K562 (cell line): Measurements from ENCODE around the gene PHPT1. TPM values are rescaled to one million over a fixed set of nuclear protein-coding genes. Genes with fewer than 3 reads are reported as not detected.

Experiments used
- ATAC-seq: fragments of 200-7000 bp; cut with Tn5 transposase; 3 replicates; pipeline ENCODE4 v1.9.1; 2020; ENCODE audit warnings: moderate library complexity
- BruUV-seq: library from RNA; stranded (reverse); fragments of 400-500 nt; replicated peaks from 2 replicates; lab custom pipeline; 2021; lab: Mats Ljungman, UMichigan
- CTCF ChIA-PET: fragments of 300-600 bp; formaldehyde crosslinking; extraction: SDS; loops from one replicate; lab custom pipeline; 2021; ENCODE audit warnings: low intra/inter-chr PET ratio; lab: Yijun Ruan, JAX
- POLR2A ChIA-PET: fragments of 300-600, 350-650 bp; sonication (Branson Sonifier 250); formaldehyde crosslinking; extraction: SDS; loops from one replicate; lab custom pipeline; 2021; ENCODE audit warnings: antibody characterized with exemption, inconsistent platforms; lab: Yijun Ruan, JAX
- DNase-seq, 4 experiments: peaks; one replicate each; pipeline versions ENCODE4 v3.0.0 to v3.0.0-alpha.2; 2011 to 2018; ENCODE audit warnings: low spot score in 3 of 4, mixed read lengths in 3 of 4; ENCODE audit errors: extremely low read depth in 1 of 4
- FAIRE-seq: peaks from 2 replicates; lab custom pipeline; 2011; peaks lifted over from hg19 to GRCh38; lab: Jason Lieb, UNC
- H2AFZ ChIP-seq: 2 replicates; pipeline ENCODE4 v1.6.0; 2011; ENCODE audit warnings: low read depth, low read length, control low read depth, inconsistent platforms
- H3K27ac ChIP-seq: fragments of 200-600 bp; 3 replicates; pipeline ENCODE4 v1.8.0; 2011; ENCODE audit warnings: low read depth, mild to moderate bottlenecking, control low read depth, inconsistent platforms, low read length, moderate library complexity, mixed read lengths; ENCODE audit errors: extremely low read depth
- H3K27me3 ChIP-seq, 2 experiments: fragments of 300-600 bp in 1 of 2; 2 replicates in 1 of 2; 3 replicates in 1 of 2; pipeline versions ENCODE4 v1.6.0 to v1.8.0; 2011; ENCODE audit warnings: inconsistent platforms in 2 of 2, low read length in 2 of 2, mild to moderate bottlenecking in 1 of 2, mixed read lengths in 1 of 2, moderate library complexity in 1 of 2; ENCODE audit not compliant: control insufficient read depth in 2 of 2, insufficient read depth in 2 of 2
- H3K36me3 ChIP-seq: fragments of 300-600 bp; 3 replicates; pipeline ENCODE4 v1.8.0; 2011; ENCODE audit warnings: mild to moderate bottlenecking, low read length, inconsistent platforms; ENCODE audit not compliant: control insufficient read depth, insufficient read depth
- H3K4me1 ChIP-seq, 2 experiments: fragments of 200-600 bp in 1 of 2; replicated peaks in 1 of 2; 2 replicates in 1 of 2; 3 replicates in 1 of 2; pipeline versions ENCODE4 v1.5.1 to v1.8.0; 2011; ENCODE audit warnings: inconsistent platforms in 2 of 2, low read length in 2 of 2, mild to moderate bottlenecking in 1 of 2, mixed read lengths in 1 of 2, moderate library complexity in 1 of 2; ENCODE audit not compliant: control insufficient read depth in 2 of 2, insufficient read depth in 2 of 2
- H3K4me2 ChIP-seq: 2 replicates; pipeline ENCODE4 v1.6.1; 2011; ENCODE audit warnings: low read length, control low read depth, inconsistent platforms, mixed read lengths; ENCODE audit not compliant: insufficient read depth
- H3K4me3 ChIP-seq: fragments of 200-600 bp; sonication (generic), shearing (Covaris generic); 2 replicates; pipeline ENCODE4 v1.5.1; 2016; ENCODE audit warnings: control low read depth, inconsistent platforms
- H3K79me2 ChIP-seq: fragments of 200-600 bp; 3 replicates; pipeline ENCODE4 v1.8.0; 2011; ENCODE audit warnings: low read length, inconsistent platforms; ENCODE audit not compliant: control insufficient read depth, insufficient read depth
- H3K9ac ChIP-seq, 2 experiments: 2 replicates each; pipeline versions ENCODE4 v1.6.0 to v1.6.1; 2011; ENCODE audit warnings: low read depth in 2 of 2, low read length in 2 of 2, control low read depth in 1 of 2, inconsistent platforms in 1 of 2, mild to moderate bottlenecking in 1 of 2, mixed read lengths in 1 of 2; ENCODE audit not compliant: insufficient read depth in 1 of 2
- H3K9me1 ChIP-seq: one replicate; pipeline ENCODE4 v1.6.0; 2011; ENCODE audit warnings: inconsistent platforms, mild to moderate bottlenecking, low read length, moderate library complexity; ENCODE audit not compliant: control insufficient read depth, insufficient read depth
- H3K9me3 ChIP-seq: replicated peaks from 2 replicates; pipeline ENCODE4 v1.5.1; 2011; ENCODE audit warnings: low read depth, low read length, inconsistent platforms; ENCODE audit not compliant: control insufficient read depth, insufficient read depth
- H4K20me1 ChIP-seq: replicated peaks from 2 replicates; pipeline ENCODE4 v1.6.1; 2011; ENCODE audit warnings: low read length, inconsistent platforms, mixed read lengths; ENCODE audit not compliant: control insufficient read depth, insufficient read depth
- AFF4 ChIP-seq: sonication (generic); formaldehyde crosslinking; IDR thresholded peaks from 2 replicates; pipeline ENCODE4 v1.8.0; 2023; ENCODE audit warnings: mild to moderate bottlenecking, missing genetic modification reagents
- ARID2 ChIP-seq: fragments of 450-650 bp; IDR thresholded peaks from 2 replicates; pipeline ENCODE4 v1.6.1; 2017; ENCODE audit warnings: antibody characterized with exemption, mild to moderate bottlenecking
- CEBPG ChIP-seq, 3 experiments: fragments of 200-800 bp in 1 of 3; sonication (Bioruptor generic) in 1 of 3; sonication (generic) in 1 of 3; formaldehyde crosslinking in 1 of 3; IDR thresholded peaks in 2 of 3; conservative IDR thresholded peaks in 1 of 3; 2 replicates each; pipeline versions ENCODE4 v1.6.1 to v1.8.0; 2016 to 2022; ENCODE audit warnings: missing compliant biosample characterization in 2 of 3, missing genetic modification characterization in 2 of 3, mild to moderate bottlenecking in 1 of 3, missing genetic modification reagents in 1 of 3
- CHD2 ChIP-seq: IDR thresholded peaks from 2 replicates; pipeline ENCODE4 v1.6.1; 2011; ENCODE audit warnings: low read depth, low read length
- E2F6 ChIP-seq, 2 experiments: IDR thresholded peaks; 2 replicates each; pipeline ENCODE4 v1.6.1; 2011; ENCODE audit warnings: borderline replicate concordance in 1 of 2, control low read depth in 1 of 2, low read depth in 1 of 2, low read length in 1 of 2, mild to moderate bottlenecking in 1 of 2, mixed read lengths in 1 of 2, moderate library complexity in 1 of 2; ENCODE audit not compliant: insufficient read depth in 1 of 2, insufficient read length in 1 of 2, poor library complexity in 1 of 2, severe bottlenecking in 1 of 2; ENCODE audit errors: extremely low read depth in 1 of 2
- HNRNPL ChIP-seq: fragments of 200-400 bp; formaldehyde crosslinking; IDR thresholded peaks from 2 replicates; pipeline ENCODE4 v1.6.1; 2017; ENCODE audit warnings: low read depth, mild to moderate bottlenecking, low read length
- HNRNPLL ChIP-seq: fragments of 200-400 bp; formaldehyde crosslinking; IDR thresholded peaks from 2 replicates; pipeline ENCODE4 v1.6.1; 2017; ENCODE audit warnings: low read length, low read depth, mild to moderate bottlenecking; ENCODE audit not compliant: poor library complexity, severe bottlenecking
- JUND ChIP-seq, 2 experiments: IDR thresholded peaks; 2 replicates in 1 of 2; 3 replicates in 1 of 2; pipeline ENCODE4 v1.6.1; 2011; ENCODE audit warnings: borderline replicate concordance in 2 of 2, low read depth in 2 of 2, low read length in 2 of 2, improper control_type of control experiment in 1 of 2, missing biosample characterization in 1 of 2, missing genetic modification characterization in 1 of 2, missing genetic modification reagents in 1 of 2
- NR2C1 ChIP-seq, 2 experiments: fragments of 450-650 bp; IDR thresholded peaks; 2 replicates each; pipeline ENCODE4 v1.6.1; 2017; ENCODE audit warnings: mild to moderate bottlenecking in 2 of 2, antibody characterized with exemption in 1 of 2, inconsistent platforms in 1 of 2, missing compliant biosample characterization in 1 of 2, missing genetic modification characterization in 1 of 2
- THAP7 ChIP-seq: fragments of 250-450 bp; sonication (Bioruptor Pico); IDR thresholded peaks from 2 replicates; pipeline ENCODE4 v1.5.0; 2021
- ZBTB1 ChIP-seq: sonication (generic); formaldehyde crosslinking; IDR thresholded peaks from 2 replicates; pipeline ENCODE4 v1.8.1; 2023; ENCODE audit warnings: missing genetic modification reagents, low read depth, mild to moderate bottlenecking, borderline replicate concordance
- ZNF174 ChIP-seq: fragments of 250-450 bp; sonication (Bioruptor Pico); IDR thresholded peaks from 2 replicates; pipeline ENCODE4 v1.4.0; 2020; ENCODE audit warnings: mild to moderate bottlenecking
- WGBS: fragments of 100-300 bp; shearing (Covaris generic); methylation state at CpG from one replicate; pipeline ENCODE4 v1.1.6; 2016; ENCODE audit warnings: low coverage, mixed read lengths; ENCODE audit not compliant: insufficient coverage; ENCODE audit errors: missing lambda C conversion rate; 5-methylcytosine and 5-hydroxymethylcytosine counted together
- in situ Hi-C: fragments of 300-500 bp; cut with MboI; formaldehyde crosslinking; loops from 4 replicates; pipeline ENCODE4 v1.15.0; 2018; ENCODE audit warnings: inconsistent platforms, mixed read lengths
- intact Hi-C: fragments of 100-400 bp; cut with micrococcal nuclease; formaldehyde crosslinking; loops from 2 replicates; pipeline ENCODE4 v1.14.2; 2022
- polyA plus RNA-seq, 8 experiments: library from polyadenylated mRNA; depleted of rRNA in 4 of 8; stranded (reverse) in 5 of 8; unstranded in 3 of 8; fragments of >200 nt; fragmentation: Nextera tagmentation in 2 of 8; fragmentation: Illumina TruSeq in 1 of 8; extraction: Ambion mirVana in 2 of 8; extraction: Trizol in 1 of 8; gene quantifications; 2 replicates each; pipeline versions ENCODE4 v1.2.1 to v1.2.3, GENCODE V29; 2011 to 2014; ENCODE audit warnings: inconsistent platforms in 1 of 8, missing spikeins in 1 of 8
- total RNA-seq, 7 experiments: library from RNA; depleted of rRNA in 6 of 7; stranded (reverse); fragments of >200 nt in 6 of 7; fragmentation: Illumina TruSeq in 2 of 7; extraction: Trizol in 2 of 7; gene quantifications; 2 replicates each; pipeline versions ENCODE4 v1.2.1 to v1.2.3, GENCODE V29; 2011 to 2021; ENCODE audit warnings: low replicate concordance in 1 of 7

The PHPT1 gene
- total and polyA plus RNA-seq, 9 of the 15 experiments (the other 6 are each of a cell fraction or from before 2014, with no cell fraction given), result 20.9 to 166 (median 129) TPM

- H3K4me2 ChIP-seq, result peak overlapping the region; percentile 77
- ATAC-seq (peak; percentile 5), FAIRE-seq (peak; percentile 11), DNase-seq (no peak)
- H3K27me3 ChIP-seq, result no peaks in the 10 kb centered on the region
- H3K36me3 ChIP-seq, result peaks cover 45% of the 10 kb centered on the region; the same call in 2 of the 3 replicates
- no peak overlapping the region for H2AFZ ChIP-seq
- ChIA-PET POLR2A (interaction anchor here (1.4 to 1.9 kb wide), 2 partner anchors 10 kb away, joined by 4 to 11 read pairs; no protein-coding TSS in a partner anchor), CTCF (no interaction called here)
- intact Hi-C loops (no loop called here), in situ Hi-C loops (no loop called here)
- H3K9me3 ChIP-seq, result no peaks in the 10 kb centered on the region; the same call in 1 of the 2 replicates
- peak overlapping the region; percentile 77 for H3K27ac ChIP-seq
- BruUV-seq, result no TSS peak
- peaks cover 4% of the 10 kb centered on the region for H3K9me1 ChIP-seq
- H3K9ac ChIP-seq, result peak overlapping the region; percentile 73 to 96
- peaks cover 14% of the 10 kb centered on the region; the same call in 1 of the 2 replicates for H4K20me1 ChIP-seq
- H3K79me2 ChIP-seq, result peaks cover 43% of the 10 kb centered on the region
- 34% methylated on average over 9 of the region's 11 CpGs for WGBS
- H3K4me3 ChIP-seq, result peak overlapping the region; percentile 95
- peaks cover 5 to 32% of the 10 kb centered on the region in 2 experiments; a peak in 3 of 5 replicates for H3K4me1 ChIP-seq
- no peak for TF ChIP-seq ARID2
- TF ChIP-seq HNRNPL, result no peak
- TF ChIP-seq AFF4 (CRISPR knock-in tag), result no peak
- TF ChIP-seq JUND (IDR thresholded peaks at IDR 0.05; ENCODE audit: borderline replicate concordance, low read depth, low read length), result no peak
- TF ChIP-seq JUND (tag; IDR thresholded peaks at IDR 0.05; ENCODE audit: borderline replicate concordance, low read depth, low read length), result no peak
- TF ChIP-seq CEBPG (CRISPR knock-in tag; IDR thresholded peaks at IDR 0.05), result peak; percentile 79; the same call in 1 of the 2 replicates
- 0 out of 4 replicates have a peak, but pooled peaks of 1 of the 2 experiments have one; percentile 55 for TF ChIP-seq CEBPG (tag; conservative IDR thresholded peaks at IDR 0.05 in 1 of 2, IDR thresholded peaks at IDR 0.05 in 1 of 2)
- no peak for TF ChIP-seq CHD2
- no peak for TF ChIP-seq THAP7 (CRISPR knock-in tag)
- TF ChIP-seq NR2C1 (IDR thresholded peaks at IDR 0.05), result no peak
- no peak for TF ChIP-seq NR2C1 (tag; IDR thresholded peaks at IDR 0.05)
- peak in 1 of 2 experiments; percentile 1 for TF ChIP-seq E2F6 (IDR thresholded peaks at IDR 0.05; ENCODE audit: borderline replicate concordance in 1 of 2, extremely low read depth in 1 of 2, insufficient read depth in 1 of 2, insufficient read length in 1 of 2, low read depth in 1 of 2, low read length in 1 of 2, poor library complexity in 1 of 2, severe bottlenecking in 1 of 2)
- TF ChIP-seq ZNF174 (CRISPR knock-in tag), result no peak
- TF ChIP-seq ZBTB1 (CRISPR knock-in tag), result no peak
- TF ChIP-seq HNRNPLL, result no peak
Measured at GRCh38 chr9:136865041-136865767, 16.0 kb downstream of the PHPT1 start.
